Measurements from ENCODE around the gene KRT79.

GRCh38 chr12:52835271-52836041 lies 1.3 kb upstream of the KRT79 start:
- no peak for TF ChIP-seq CTCF (IDR thresholded peaks at IDR 0.05)
- TF ChIP-seq POLR2AphosphoS5 (IDR thresholded peaks at IDR 0.05) = no peak
- TF ChIP-seq EP300 (IDR thresholded peaks at IDR 0.05) = no peak
